Keratinocyte (primary cell): ENCODE results near the gene FAM193B.

Experiments used
- EZH2 ChIP-seq: IDR thresholded peaks from one replicate; pipeline ENCODE4 v1.6.1; 2012; ENCODE audit warnings: inconsistent platforms, mild to moderate bottlenecking, low read length, moderate library complexity
- TF ChIP-seq, protein P1 (sequence below), 3 experiments: IDR thresholded peaks in 1 of 3; conservative IDR thresholded peaks in 1 of 3; optimal IDR thresholded peaks in 1 of 3; 2 replicates in 2 of 3; 3 replicates in 1 of 3; pipeline versions ENCODE3 to v1.5.1; 2011; ENCODE audit warnings: low read length in 3 of 3, mild to moderate bottlenecking in 3 of 3, moderate library complexity in 2 of 3, control low read depth in 1 of 3, inconsistent platforms in 1 of 3; ENCODE audit not compliant: insufficient read depth in 2 of 3; ENCODE audit errors: extremely low read depth in 1 of 3

- TF ChIP-seq, protein P1, sequence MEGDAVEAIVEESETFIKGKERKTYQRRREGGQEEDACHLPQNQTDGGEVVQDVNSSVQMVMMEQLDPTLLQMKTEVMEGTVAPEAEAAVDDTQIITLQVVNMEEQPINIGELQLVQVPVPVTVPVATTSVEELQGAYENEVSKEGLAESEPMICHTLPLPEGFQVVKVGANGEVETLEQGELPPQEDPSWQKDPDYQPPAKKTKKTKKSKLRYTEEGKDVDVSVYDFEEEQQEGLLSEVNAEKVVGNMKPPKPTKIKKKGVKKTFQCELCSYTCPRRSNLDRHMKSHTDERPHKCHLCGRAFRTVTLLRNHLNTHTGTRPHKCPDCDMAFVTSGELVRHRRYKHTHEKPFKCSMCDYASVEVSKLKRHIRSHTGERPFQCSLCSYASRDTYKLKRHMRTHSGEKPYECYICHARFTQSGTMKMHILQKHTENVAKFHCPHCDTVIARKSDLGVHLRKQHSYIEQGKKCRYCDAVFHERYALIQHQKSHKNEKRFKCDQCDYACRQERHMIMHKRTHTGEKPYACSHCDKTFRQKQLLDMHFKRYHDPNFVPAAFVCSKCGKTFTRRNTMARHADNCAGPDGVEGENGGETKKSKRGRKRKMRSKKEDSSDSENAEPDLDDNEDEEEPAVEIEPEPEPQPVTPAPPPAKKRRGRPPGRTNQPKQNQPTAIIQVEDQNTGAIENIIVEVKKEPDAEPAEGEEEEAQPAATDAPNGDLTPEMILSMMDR (optimal IDR thresholded peaks at IDR 0.05 in 1 of 3, IDR thresholded peaks at IDR 0.05 in 1 of 3, conservative IDR thresholded peaks at IDR 0.05 in 1 of 3; ENCODE audit: extremely low read depth in 1 of 3, insufficient read depth in 2 of 3, low read length in 3 of 3) = no peak
- no peak for TF ChIP-seq EZH2
Observed at GRCh38 chr5:177553671-177554429, 513 bp downstream of the FAM193B start.
